GM12801 (cell line): Measurements from ENCODE around the gene ZFP36L2.

Experiments used
- CTCF ChIP-seq: IDR thresholded peaks from one replicate; pipeline ENCODE4 v1.5.1; 2011; ENCODE audit warnings: control low read depth; ENCODE audit not compliant: insufficient read length; ENCODE audit errors: extremely low read depth

The ZFP36L2 gene

DNA sequence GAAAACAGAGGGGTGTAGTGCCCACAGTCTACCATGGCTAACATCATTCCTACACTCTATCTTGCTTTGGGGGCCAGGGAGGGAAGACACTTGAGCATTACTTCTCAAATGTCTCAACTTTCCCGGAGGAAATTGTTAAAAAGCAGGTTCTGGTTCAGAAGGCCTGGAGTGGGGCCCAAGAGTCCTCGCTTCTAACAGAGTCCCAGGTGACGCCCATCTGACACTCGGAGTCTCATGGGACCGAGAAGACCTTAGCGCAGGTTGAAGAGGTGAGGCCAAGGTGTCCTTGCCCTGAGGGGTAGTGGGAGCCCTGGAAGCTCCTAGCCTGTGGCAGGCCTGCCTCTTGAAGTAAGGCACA, 40.1 kb downstream of the ZFP36L2 start:
- TF ChIP-seq CTCF = no peak

GRCh38 chr2:43185146-43185545, 41.3 kb downstream of the ZFP36L2 start:
- no peak for TF ChIP-seq CTCF

- TF ChIP-seq CTCF = no peak
Measured at GRCh38 chr2:43184339-43184895, 42.0 kb downstream of the ZFP36L2 start.

- TF ChIP-seq CTCF = no peak
Measured at GRCh38 chr2:43183743-43184142, 42.7 kb downstream of the ZFP36L2 start.

DNA sequence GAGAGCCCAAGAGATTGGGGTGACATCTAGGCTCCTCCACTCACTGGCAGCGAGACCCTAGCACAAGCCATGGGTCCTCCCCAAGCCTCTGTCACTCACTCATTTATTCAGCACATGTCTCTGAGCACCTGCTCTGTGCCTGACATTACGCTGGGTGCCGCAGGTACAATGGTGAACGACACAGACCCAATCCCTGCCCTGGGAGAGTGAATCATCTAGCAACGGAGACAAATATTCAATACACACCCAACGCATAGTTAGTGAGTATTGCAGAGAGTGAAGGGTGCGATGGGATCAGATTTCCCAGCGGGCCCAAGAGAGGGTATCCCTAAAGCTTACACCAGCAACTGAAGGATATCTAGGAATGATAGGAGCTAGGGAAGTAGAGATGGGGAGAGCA, 45.5 kb downstream of the ZFP36L2 start:
- TF ChIP-seq CTCF = no peak

GRCh38 chr2:43179942-43180341, 46.5 kb downstream of the ZFP36L2 start:
- TF ChIP-seq CTCF = no peak

- TF ChIP-seq CTCF = no peak
Measured at GRCh38 chr2:43178602-43179542, 47.5 kb downstream of the ZFP36L2 start.
